Body of pancreas (tissue), 4 donors: ENCODE data around the gene USP25.

Source experiments
- CTCF ChIP-seq, 7 experiments: fragments of 450-650 bp in 4 of 7; fragments of 200-600 bp in 3 of 7; sonication (generic) in 3 of 7; IDR thresholded peaks; one replicate each; pipeline ENCODE4 v1.5.1; 2016 to 2019; ENCODE audit warnings: antibody characterized with exemption in 7 of 7
- POLR2A ChIP-seq, 3 donors: fragments of 450-650 bp; IDR thresholded peaks; one replicate each; pipeline ENCODE4 v1.6.1; 2016; ENCODE audit warnings: antibody characterized with exemption in 3 of 3, mild to moderate bottlenecking in 2 of 3

- TF ChIP-seq CTCF (IDR thresholded peaks at IDR 0.05), result no peak
- no peak for TF ChIP-seq POLR2A (IDR thresholded peaks at IDR 0.05)
Observed at GRCh38 chr21:15751546-15751945, 21.8 kb downstream of the USP25 start.
